Posterior cingulate gyrus (tissue), 11 donors: ENCODE measurements around the gene SMDT1.
"Not testable (repeated sequence)": the region's sequence is repeated elsewhere in the genome, so short reads cannot be mapped to it uniquely, and the experiment has no call there.

Experiments
- DNase-seq, 10 donors: peaks; one replicate each; pipeline versions ENCODE4 v3.0.0 to v3.0.0-alpha.2; 2020 to 2021; ENCODE audit warnings: mixed read lengths in 3 of 10
- intact Hi-C: fragments of 100-400 bp; cut with DNase I; formaldehyde crosslinking; loops from one replicate; pipeline ENCODE4 v1.15.1; 2023

Gene SMDT1

DNA sequence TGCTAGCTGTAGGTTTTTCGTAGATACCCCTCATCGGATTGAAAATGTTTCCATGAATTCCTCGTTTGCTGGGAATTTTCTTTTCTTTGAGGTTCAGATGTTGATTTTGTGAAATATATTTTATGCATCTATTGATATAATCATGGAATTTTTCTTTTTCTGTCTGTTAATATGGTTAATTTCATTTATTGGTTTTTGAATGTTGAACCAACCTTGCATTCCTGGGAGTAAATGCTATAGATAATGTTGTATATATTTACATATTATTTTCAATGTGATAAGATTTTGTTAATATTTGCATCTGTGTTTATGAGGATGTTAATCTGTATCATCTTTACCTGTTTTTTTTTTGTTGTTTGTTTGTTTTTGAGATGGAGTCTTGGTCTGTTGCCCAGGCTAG lies 21.7 kb downstream of the SMDT1 start:
- DNase-seq, result no peak
- intact Hi-C loops, result no loop called here

- intact Hi-C loops, DNase-seq: not testable (repeated sequence)
These were observed 24.9 kb downstream of the SMDT1 start for GRCh38 chr22:42104332-42104860.

- DNase-seq, result no peak
- intact Hi-C loops, result no loop called here
These were observed 29.3 kb downstream of the SMDT1 start for GRCh38 chr22:42108848-42109247.

DNA sequence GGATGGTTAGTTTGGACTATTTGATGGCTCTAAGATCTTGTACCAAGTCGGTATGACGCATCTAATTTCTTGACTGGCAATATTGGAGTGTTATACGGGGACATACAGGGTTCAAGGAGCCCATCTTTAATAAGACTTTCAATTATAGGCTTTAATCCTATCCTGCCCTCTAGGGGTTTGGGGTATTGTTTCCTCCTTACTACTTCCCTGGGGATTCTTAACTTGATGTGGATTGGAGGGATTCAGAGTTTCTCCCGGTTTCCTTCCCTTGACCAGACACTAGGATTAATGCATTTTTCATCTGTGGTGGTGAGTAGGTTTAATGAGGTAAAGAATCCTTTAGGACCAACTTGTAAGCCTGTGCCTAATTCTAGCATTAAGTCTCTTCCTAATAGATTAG lies 32.3 kb downstream of the SMDT1 start:
- no peak for DNase-seq
- intact Hi-C loops, result no loop called here

DNA sequence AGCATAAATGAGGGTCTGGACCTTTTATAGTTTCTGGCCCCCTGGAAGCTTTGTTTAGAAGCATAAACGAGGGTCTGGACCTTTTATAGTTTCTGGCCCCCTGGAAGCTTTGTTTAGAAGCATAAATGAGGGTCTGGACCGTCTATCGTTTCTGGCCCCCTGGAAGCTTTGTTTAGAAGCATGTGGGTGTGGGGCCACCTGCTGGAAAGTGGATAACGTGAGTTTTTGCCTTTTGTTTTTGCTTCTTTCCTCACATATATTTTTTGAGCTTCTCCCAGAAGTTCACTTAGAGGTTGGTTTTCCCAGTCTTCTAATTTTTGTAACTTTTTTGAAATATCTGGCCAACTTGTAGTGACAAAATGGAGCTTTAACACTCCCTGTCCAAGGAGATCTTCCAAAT lies 33.3 kb downstream of the SMDT1 start:
- DNase-seq, intact Hi-C loops: not testable (repeated sequence)

GRCh38 chr22:42114721-42115120 lies 35.2 kb downstream of the SMDT1 start:
- intact Hi-C loops, result no loop called here

GRCh38 chr22:42115420-42115830 lies 35.9 kb downstream of the SMDT1 start:
- DNase-seq, intact Hi-C loops: not testable (repeated sequence)

More at GRCh38 chr22:42114721-42115120, 35.2 kb downstream of the SMDT1 start:
- no peak for DNase-seq

DNA sequence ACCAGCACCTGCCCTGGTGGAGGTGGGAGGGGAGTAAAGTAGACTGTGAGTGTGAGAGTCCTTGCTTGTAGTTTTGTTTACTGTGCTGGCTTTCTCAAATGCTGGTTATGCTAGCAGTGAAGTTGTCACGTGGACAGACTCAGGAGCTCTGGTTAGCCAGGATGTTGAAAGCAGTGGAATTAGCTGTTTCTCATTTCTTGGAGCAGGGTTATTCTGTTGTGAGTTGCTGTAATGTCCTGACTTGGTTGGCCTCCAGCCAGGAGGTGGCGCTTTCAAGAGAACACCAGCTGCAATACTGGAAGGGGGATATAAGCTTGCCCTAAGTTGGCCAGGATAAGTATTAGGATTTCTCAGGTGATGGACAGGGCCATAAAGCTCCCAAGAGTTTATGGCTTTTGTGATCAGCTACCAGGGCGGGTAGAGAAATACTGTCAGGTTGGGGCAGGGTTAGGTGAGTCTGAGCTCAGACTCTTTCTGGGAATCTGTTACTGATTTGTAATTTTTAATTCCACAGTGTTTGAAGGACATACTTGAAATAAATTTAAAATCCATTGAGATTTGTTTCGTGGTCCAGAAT lies 37.4 kb downstream of the SMDT1 start:
- intact Hi-C loops, result no loop called here
- DNase-seq, result no peak

DNA sequence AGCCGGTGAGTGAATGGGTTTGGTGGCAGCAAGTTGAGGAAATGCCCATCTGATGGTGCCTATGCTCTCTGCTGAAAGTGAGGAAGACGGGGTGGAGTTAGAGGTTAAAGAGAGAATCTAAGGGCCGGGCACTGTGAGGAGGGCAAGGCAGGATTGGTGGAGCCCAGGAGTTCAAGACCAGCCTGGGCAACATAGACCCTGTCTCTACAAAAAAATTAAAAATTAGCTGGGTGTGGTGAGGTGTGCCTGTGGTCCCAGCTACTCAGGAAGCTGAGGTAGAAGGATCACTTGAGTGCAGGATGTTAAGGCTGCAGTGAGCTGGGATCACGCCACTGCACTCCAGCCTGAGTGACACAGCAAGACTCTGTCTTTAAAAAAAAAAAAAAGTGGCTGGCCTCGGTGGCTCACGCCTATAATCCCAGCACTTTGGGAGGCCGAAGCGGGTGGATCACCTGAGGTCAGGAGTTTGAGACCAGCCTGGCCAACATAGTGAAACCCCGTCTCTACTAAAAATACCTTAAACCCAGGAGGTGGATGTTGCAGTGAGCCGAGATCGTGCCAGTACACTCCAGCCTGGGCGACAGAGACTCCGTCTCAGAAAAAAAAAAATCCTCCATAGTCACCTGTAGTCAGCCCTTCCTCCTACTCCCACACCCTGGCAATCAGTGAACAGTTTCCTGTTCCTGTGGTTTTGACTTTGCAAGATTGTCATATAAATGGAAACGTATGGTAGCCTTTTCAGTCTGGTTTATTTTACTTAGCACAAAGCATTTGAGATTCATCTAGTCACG lies 40.9 kb downstream of the SMDT1 start:
- intact Hi-C loops, DNase-seq: not testable (repeated sequence)

- intact Hi-C loops, DNase-seq: not testable (repeated sequence)
These were observed 44.0 kb downstream of the SMDT1 start for GRCh38 chr22:42123529-42123928.

GRCh38 chr22:42127606-42128005 lies 48.1 kb downstream of the SMDT1 start:
- peak in 1 of 10 donors; percentile 78 for DNase-seq
- intact Hi-C loops, result no loop called here

DNA sequence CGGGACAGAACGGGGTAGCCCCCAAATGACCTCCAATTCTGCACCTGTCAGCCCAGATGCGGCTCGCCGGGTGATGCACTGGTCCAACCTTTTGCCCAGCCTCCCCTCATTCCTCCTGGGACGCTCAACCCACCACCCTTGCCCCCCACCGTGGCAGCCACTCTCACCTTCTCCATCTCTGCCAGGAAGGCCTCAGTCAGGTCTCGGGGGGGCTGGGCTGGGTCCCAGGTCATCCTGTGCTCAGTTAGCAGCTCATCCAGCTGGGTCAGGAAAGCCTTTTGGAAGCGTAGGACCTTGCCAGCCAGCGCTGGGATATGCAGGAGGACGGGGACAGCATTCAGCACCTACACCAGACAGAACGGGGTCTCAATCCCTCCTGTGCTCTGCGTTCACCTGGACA lies 48.5 kb downstream of the SMDT1 start:
- DNase-seq, result peak in 1 of 10 donors; percentile 69
- intact Hi-C loops, result not testable (repeated sequence)

DNA sequence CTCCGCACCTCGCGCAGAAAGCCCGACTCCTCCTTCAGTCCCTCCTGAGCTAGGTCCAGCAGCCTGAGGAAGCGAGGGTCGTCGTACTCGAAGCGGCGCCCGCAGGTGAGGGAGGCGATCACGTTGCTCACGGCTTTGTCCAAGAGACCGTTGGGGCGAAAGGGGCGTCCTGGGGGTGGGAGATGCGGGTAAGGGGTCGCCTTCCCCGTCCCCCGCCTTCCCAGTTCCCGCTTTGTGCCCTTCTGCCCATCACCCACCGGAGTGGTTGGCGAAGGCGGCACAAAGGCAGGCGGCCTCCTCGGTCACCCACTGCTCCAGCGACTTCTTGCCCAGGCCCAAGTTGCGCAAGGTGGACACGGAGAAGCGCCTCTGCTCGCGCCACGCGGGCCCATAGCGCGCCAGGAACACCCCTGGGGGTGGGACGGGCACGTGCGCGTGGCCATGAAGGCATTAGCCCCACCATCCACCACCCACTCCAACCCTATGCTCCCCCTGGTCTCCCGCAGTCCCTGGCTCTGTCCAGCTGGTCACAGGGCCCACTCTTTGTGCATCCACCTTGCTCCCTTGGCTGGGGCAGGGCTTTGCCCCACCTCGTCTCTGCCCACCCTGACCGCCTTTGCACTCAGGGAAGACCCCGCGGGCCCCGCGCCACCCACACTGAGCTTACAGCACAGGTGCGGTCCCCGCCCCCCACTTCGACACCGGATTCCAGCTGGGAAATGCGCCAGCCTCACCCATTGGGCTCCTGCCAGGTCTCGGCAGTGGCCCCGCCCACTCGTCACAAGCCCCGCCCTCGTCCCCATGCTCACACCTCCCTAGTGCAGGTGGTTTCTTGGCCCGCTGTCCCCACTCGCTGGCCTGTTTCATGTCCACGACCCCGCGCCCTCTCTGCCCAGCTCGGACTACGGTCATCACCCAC lies 49.5 kb downstream of the SMDT1 start:
- intact Hi-C loops, result not testable (repeated sequence)
- peak in 1 of 10 donors; percentile 90 for DNase-seq

DNA sequence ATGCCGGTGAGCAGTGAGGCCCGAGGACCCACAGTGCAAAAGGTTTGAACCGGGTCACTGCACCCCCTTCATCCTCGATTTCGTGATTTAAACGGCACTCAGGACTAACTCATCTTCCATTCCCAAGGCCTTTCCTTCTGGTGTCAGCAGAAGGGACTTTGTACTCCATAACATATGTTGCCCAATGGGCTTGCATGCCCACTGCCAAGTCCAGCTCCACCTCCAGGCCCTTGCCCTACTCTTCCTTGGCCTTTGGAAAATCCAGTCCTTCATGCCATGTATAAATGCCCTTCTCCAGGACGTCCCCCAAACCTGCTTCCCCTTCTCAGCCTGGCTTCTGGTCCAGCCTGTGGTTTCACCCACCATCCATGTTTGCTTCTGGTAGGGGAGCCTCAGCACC lies 50.7 kb downstream of the SMDT1 start:
- DNase-seq, intact Hi-C loops: not testable (repeated sequence)

DNA sequence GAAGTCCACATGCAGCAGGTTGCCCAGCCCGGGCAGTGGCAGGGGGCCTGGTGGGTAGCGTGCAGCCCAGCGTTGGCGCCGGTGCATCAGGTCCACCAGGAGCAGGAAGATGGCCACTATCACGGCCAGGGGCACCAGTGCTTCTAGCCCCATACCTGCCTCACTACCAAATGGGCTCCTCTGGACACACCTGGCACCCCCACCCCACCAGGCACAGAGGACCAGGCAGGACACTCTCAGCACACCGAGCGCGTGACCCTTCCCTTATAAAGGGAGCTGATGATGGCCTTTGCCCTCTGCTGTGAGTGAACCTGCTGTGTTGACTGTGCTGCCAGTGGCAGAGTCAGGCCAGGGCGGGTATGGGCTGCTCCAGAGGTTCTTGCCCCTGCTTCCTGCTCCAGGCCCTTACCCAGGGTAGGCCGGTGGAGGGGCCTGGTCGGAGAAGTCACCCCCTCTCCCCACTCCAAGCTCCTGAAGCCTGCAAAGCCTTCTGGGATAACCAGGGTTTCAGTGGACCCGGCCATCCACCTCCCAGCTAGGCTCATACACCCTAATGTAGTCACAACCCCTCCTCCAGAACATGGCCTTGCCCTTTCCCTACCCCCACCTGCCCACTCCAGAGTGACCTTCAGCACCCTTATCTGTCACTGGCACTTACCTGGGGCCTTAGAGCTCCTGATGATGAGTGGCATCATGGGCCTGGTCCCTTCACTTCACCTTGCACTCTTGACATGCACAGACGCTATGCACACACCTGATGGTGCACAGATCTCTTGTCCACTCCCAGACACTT lies 51.3 kb downstream of the SMDT1 start, which contains the start of gene CYP2D6:
TSS of gene CYP2D6 (minus strand) at position 172 of the 793 bp plus-strand sequence. CDS start at position 153, 19 bp downstream.
- peak in 1 of 10 donors; percentile 77 for DNase-seq

DNA sequence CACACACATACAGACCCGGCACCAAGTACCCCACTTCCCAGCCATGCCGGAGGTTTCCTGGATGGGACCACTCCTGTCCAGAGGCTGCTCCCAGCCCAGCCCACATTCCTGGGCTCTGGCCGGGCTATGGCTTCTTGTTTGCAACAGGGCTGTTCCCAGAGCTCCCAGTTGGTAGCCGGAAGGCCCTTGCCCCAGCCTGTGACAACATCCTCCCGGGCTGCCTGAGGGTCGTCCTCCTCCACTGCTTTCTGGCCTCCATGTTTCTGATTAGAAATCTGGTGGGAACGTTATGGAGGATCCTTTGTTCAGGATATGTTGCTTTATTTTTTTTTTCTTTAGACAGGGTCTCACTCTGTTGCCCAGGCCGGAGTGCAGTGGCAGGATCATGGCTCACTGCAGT lies 52.1 kb downstream of the SMDT1 start:
- intact Hi-C loops, result no loop called here
- DNase-seq, result no peak

More for the DNA sequence above, 51.3 kb downstream of the SMDT1 start, which contains the start of gene CYP2D6:
- intact Hi-C loops, result not testable (repeated sequence)

- intact Hi-C loops, result no loop called here
- DNase-seq, result no peak
These were observed 53.0 kb downstream of the SMDT1 start for GRCh38 chr22:42132457-42132856.
